HG03159 (cell line): Measurements from ENCODE around the gene ARMH3.
A peak's percentile ranks its signal among the peaks of the same experiment; 100 is the strongest.

Source experiments
- ATAC-seq: cut with Tn5 transposase; IDR thresholded peaks from one replicate; pipeline ENCODE4 v1.9.1; 2021; ENCODE audit warnings: mild to moderate bottlenecking, moderate library complexity; ENCODE audit not compliant: unreplicated experiment

Gene ARMH3

GRCh38 chr10:101902032-101902819, 153.7 kb downstream of the ARMH3 start:
- ATAC-seq = no peak

GRCh38 chr10:101901340-101901739, 154.6 kb downstream of the ARMH3 start:
- ATAC-seq = peak; percentile 72

GRCh38 chr10:101897633-101898032, 158.3 kb downstream of the ARMH3 start:
- ATAC-seq = no peak

GRCh38 chr10:101896225-101896877, 159.6 kb downstream of the ARMH3 start:
- no peak for ATAC-seq

GRCh38 chr10:101895781-101896180, 160.2 kb downstream of the ARMH3 start:
- no peak for ATAC-seq

- no peak for ATAC-seq
Observed at GRCh38 chr10:101894742-101895141, 161.2 kb downstream of the ARMH3 start.

GRCh38 chr10:101894266-101894665, 161.7 kb downstream of the ARMH3 start:
- no peak for ATAC-seq

GRCh38 chr10:101893510-101894120, 162.4 kb downstream of the ARMH3 start:
- no peak for ATAC-seq

- ATAC-seq = no peak
Observed at GRCh38 chr10:101892782-101893391, 163.1 kb downstream of the ARMH3 start.

- peak; percentile 57 for ATAC-seq
Observed at GRCh38 chr10:101889256-101890210, 166.4 kb downstream of the ARMH3 start.

- ATAC-seq = no peak
Observed at GRCh38 chr10:101888251-101888949, 167.6 kb downstream of the ARMH3 start.

- ATAC-seq = no peak
Observed at GRCh38 chr10:101887775-101888174, 168.2 kb downstream of the ARMH3 start.

- no peak for ATAC-seq
Observed at GRCh38 chr10:101886521-101887312, 169.3 kb downstream of the ARMH3 start.

- ATAC-seq = no peak
Observed at GRCh38 chr10:101881036-101881774, 174.8 kb downstream of the ARMH3 start.

GRCh38 chr10:101880232-101880573, 175.8 kb downstream of the ARMH3 start:
- no peak for ATAC-seq

- ATAC-seq = no peak
Observed at GRCh38 chr10:101879456-101880231, 176.3 kb downstream of the ARMH3 start.

- ATAC-seq = no peak
Observed at GRCh38 chr10:101878869-101879268, 177.1 kb downstream of the ARMH3 start.
